NK-92 (cell line): Measurements from ENCODE around the gene ASB2.

Source experiments
- DNase-seq: peaks from one replicate; lab custom pipeline; 2025; ENCODE audit not compliant: unreplicated experiment; lab: John Stamatoyannopoulos, UW

Gene ASB2

GRCh38 chr14:93980456-93981201 lies 4.3 kb upstream of the ASB2 start:
- DNase-seq, result no peak

GRCh38 chr14:93978735-93979134 lies 2.4 kb upstream of the ASB2 start:
- no peak for DNase-seq

DNA sequence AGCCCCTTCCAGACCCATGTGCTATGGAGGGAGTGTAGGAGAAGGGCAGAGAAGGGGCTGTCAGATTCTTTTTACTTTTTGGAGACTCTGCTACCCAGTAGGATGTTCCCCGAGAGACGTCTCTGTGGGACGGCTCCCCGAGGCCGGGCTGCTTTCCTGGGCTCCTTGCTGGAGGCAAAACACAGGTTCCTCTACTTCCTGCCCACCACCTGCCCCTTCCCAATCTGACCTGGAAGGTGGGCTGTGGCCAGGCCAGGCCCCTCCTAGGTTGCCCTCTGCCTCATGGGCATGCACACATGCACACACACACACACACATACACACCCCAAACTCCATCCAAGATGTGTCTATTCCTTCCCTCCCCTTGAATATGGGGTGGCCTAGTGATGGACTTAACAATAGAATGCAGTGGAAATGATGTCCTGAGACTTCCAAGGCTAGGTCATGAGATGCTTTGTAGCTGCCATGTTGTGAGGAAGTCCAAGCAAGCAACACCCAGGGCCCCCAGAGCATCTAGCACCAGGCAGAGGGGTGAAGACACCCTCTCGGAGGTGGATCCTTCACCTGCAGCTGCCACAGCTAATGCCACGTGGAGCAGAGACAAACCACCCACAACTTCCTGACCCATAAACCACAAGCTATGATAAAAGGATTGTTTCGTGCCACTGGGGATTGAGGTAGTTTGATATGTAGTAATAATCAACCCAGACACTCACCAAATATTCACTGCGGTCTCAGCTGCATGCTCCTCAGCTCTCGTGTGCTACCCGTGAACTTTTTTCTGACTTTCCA lies 1.6 kb upstream of the ASB2 start:
- no peak for DNase-seq

DNA sequence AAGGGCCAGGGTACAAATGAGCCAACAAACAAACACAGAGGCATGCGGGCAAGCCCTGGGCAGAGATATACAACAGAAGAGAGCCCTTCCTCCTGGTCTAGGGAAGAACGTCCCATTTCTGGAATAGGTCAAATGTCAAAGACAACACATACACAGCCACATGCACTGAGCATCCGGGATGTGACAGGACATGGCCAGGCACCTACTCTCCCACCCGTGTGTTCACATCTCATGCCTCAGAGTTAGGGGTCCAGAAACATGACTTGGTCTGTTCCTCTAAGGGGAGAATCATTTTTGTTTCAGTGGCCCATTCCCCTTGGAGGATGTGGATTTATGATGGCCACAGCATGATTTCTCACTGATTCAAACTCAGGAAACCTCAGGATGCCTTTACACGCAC lies 801 bp upstream of the ASB2 start:
- DNase-seq, result no peak

- DNase-seq, result no peak
Observed at GRCh38 chr14:93975791-93976476, 436 bp downstream of the ASB2 start.

DNA sequence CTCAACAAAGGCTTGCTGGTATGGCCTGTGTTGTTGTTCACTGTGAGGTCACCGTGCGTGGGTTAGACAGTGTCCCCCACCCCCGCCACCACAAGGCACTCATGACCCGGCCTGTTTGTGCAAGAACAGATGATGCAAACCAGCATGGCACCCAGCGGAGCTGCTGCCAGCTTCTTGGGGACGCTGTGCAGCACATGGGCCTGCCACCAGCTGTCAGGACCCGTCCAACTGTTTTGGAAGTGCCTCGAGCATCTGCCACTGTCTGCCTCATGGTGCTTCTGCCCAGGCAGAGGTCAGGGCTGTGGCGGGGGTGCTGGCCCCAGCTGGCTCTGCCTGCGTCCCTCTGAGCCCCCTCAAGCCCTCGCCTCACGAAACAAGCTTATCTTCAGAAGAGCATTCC lies 1.5 kb downstream of the ASB2 start:
- DNase-seq, result no peak

GRCh38 chr14:93974299-93974698 lies 2.1 kb downstream of the ASB2 start:
- no peak for DNase-seq

GRCh38 chr14:93973607-93974006 lies 2.8 kb downstream of the ASB2 start:
- DNase-seq, result no peak

- DNase-seq, result no peak
Observed at GRCh38 chr14:93972618-93973205, 3.7 kb downstream of the ASB2 start.

DNA sequence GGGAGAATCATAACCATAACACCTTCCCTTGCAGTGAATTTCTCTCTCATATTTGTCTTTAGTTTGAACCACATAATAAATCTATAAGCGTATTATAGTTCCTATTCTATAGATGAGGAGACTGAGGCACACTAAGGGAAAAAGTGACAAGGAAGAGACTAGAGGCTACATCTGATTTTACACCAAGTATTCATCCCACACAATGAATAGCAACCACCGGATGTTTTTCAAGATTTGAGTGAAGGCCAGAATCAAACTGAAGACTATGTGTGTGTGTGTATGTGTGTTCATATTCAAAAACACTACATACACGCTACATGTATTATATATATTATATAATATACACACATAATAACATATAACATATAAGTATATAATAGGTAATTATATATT lies 4.7 kb downstream of the ASB2 start:
- DNase-seq, result no peak

DNA sequence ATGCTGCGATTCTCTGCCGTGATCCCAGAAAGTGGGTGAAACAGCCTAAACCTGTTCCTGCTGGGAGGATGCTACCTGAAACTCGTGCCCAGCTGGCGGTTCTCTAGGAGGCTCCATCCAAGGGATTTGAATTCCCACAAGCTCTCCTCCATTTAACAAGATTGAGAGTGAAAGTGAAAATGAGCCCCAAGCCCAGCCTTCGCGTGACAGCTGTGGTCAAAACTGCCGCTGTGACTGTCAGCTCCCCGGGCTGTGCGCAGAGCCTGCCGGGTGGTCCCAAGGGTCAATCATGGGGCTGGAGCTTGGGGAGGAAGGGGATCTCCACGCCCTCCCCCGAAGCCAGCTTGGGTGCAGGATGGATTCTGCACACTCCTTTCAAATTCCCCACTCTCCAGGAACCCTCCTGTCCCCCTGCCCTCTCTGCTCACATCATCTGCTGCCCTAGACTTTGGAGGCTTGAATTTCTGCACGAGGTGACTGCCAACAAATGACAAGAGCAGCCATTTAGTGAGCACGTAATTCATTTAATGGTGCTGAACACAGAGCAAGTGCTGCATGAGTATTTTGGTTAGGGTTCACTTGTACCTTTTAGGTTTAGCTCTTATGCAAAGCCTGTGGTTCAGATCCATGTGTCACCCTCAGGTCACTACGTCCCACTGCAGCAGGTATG lies 5.3 kb downstream of the ASB2 start:
- DNase-seq, result no peak

DNA sequence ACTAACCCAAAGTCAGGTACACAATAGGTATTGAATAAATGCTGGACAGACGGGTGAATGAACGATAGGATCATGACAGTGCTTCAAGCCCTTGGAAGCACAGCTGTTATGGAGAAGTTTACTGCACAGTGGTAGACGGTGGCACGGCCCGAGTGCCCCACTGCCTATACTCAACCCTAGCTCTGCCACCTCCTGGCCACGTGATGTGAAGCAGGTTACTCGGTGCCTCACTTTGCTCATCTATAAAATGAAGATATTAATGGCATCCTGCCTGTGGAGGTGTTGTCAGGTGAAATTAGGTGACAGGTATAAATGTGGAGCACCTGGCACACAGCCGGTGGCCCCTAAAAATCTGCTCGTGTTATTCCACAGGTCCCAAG lies 5.8 kb downstream of the ASB2 start:
- DNase-seq, result no peak

- DNase-seq, result no peak
Observed at GRCh38 chr14:93969082-93969828, 7.1 kb downstream of the ASB2 start.

- DNase-seq, result no peak
Observed at GRCh38 chr14:93967637-93968250, 8.6 kb downstream of the ASB2 start.

GRCh38 chr14:93965946-93966474 lies 10.4 kb downstream of the ASB2 start:
- DNase-seq, result no peak

DNA sequence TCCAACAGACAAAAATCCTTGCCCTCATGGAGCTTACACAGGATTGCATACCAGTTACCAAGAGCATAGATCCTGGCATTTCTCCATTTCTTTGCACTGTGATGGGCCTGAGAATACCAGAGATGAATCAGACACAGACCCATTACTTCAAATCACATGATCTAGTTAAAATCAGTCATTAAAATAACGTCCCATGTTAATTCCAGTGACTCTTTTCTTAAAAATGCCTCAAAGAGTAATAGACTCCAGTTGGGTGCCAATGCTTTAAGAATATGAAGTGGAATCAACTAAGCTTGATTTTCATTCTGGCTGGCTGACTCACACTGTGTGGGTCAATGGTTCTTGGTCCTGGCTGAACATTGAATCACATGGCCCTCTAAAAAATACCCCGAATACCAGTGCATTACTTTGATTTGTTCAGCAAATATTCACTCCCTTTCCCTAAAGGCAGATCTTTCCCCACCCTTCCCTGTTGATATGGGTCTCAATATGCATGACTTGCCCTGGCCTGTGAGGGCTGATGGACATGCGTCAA lies 11.0 kb downstream of the ASB2 start:
- no peak for DNase-seq

DNA sequence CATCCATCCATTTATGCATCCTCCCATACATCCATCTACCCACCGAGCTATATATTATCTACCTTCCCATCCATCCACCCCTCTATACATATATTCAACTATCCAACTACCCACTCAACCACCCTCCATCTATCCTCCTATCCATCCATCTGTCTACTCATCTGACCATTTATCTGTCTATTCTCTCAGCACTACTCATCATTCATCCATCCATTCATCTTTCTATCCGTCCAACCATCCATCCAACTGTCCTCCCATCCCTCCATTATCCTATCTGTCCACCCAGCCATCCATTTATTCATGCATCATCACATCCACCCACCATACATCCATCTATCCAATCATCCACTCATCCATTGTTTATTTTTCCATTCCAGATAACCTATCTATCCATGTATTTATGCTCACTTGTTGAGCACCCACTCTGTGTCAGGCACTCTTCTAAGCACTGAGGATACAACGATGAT lies 11.5 kb downstream of the ASB2 start:
- DNase-seq, result no peak

DNA sequence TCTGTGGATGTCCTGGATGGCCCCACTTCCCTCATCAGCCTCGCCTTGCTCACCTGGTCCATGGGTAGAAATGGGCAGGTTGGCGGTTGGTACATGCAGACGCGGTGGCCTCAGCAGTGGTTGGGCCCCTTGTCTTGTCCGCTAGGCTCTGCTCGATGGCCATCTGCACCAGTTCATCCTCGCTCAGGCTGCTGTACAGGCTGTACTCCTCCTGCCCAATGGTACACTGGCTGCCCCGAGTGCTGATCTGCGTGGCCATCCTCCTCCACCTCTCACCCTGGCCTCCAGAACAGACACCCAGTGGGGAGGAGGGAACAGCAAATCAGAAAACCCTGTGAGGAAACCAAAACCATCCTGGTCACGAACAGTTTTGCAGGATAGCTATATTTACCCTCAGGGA lies 12.1 kb downstream of the ASB2 start:
- DNase-seq, result no peak

- DNase-seq, result no peak
Observed at GRCh38 chr14:93963692-93964091, 12.7 kb downstream of the ASB2 start.
